ENCODE measurements around the gene CNOT9. TPM values are rescaled to one million over a fixed set of nuclear protein-coding genes. Genes with fewer than 3 reads are reported as not detected.

CNOT9 gene
- total RNA-seq, 2 experiments from 2014 or later = 135 to 138 TPM

GRCh38 chr2:218635719-218636118 is 67.1 kb downstream of the CNOT9 start:
- CTCF ChIA-PET = interaction anchor here (0.9 kb wide), 1 partner anchor 24 kb away, joined by 3 read pairs; the partner anchor contains the start of genes BCS1L and ZNF142
- POLR2A ChIA-PET = no interaction called here

GRCh38 chr2:218638372-218638771 is 69.7 kb downstream of the CNOT9 start:
- ChIA-PET POLR2A (no interaction called here), CTCF (no interaction called here)

GRCh38 chr2:218642121-218642656 is 73.5 kb downstream of the CNOT9 start:
- POLR2A ChIA-PET = no interaction called here
- CTCF ChIA-PET = interaction anchor here (1.3 kb wide), 1 partner anchor 210 kb away, joined by 3 read pairs; no protein-coding TSS in a partner anchor

GRCh38 chr2:218642786-218643185 is 74.1 kb downstream of the CNOT9 start:
- ChIA-PET POLR2A (no interaction called here), CTCF (interaction anchor here (1.3 kb wide), 1 partner anchor 209 kb away, joined by 3 read pairs; no protein-coding TSS in a partner anchor)

GRCh38 chr2:218643751-218644310 is 75.2 kb downstream of the CNOT9 start:
- ChIA-PET CTCF (no interaction called here), POLR2A (interaction anchor here (0.9 kb wide), 1 partner anchor 11 kb away, joined by 4 read pairs; no protein-coding TSS in a partner anchor)

- ChIA-PET POLR2A (interaction anchor here (0.9 kb wide), 1 partner anchor 11 kb away, joined by 4 read pairs; no protein-coding TSS in a partner anchor), CTCF (interaction anchor here (1.1 kb wide), 1 partner anchor 15 kb away, joined by 4 read pairs; the partner anchor contains the start of genes BCS1L and ZNF142)
Observed at GRCh38 chr2:218644721-218645120, 76.1 kb downstream of the CNOT9 start.

GRCh38 chr2:218645126-218645525 is 76.5 kb downstream of the CNOT9 start:
- CTCF ChIA-PET = interaction anchor here (1.1 kb wide), 1 partner anchor 14 kb away, joined by 4 read pairs; the partner anchor contains the start of genes BCS1L and ZNF142

More at GRCh38 chr2:218645126-218645525, 76.5 kb downstream of the CNOT9 start:
- POLR2A ChIA-PET = no interaction called here

Other genes with a start within 250 kb of the CNOT9 start
- gene CATIP, start 212.0 kb upstream of the CNOT9 start, total RNA-seq = not detected
- gene SLC11A1, start 186.6 kb upstream of the CNOT9 start, total RNA-seq = under 1 TPM; 0.13 to 0.15 TPM
- 100 to 1,000 TPM; 100 to 104 TPM for gene CTDSP1, start 169.0 kb upstream of the CNOT9 start, total RNA-seq
- gene VIL1, start 149.7 kb upstream of the CNOT9 start, total RNA-seq = not detected
- gene USP37, start 488 bp upstream of the CNOT9 start, total RNA-seq = 10 to 100 TPM; 30.7 to 33.2 TPM
- gene PLCD4, start 39.1 kb downstream of the CNOT9 start, total RNA-seq = under 1 TPM in 1 of 2 experiments, not detected in 1; 0.10 TPM
- gene ZNF142, start 90.8 kb downstream of the CNOT9 start, total RNA-seq = 10 to 100 TPM; 55.2 to 56.0 TPM
- gene BCS1L, start 90.8 kb downstream of the CNOT9 start, total RNA-seq = 100 to 1,000 TPM in 1 of 2 experiments, 10 to 100 TPM in 1; 98.5 to 100 TPM
- 10 to 100 TPM; 21.9 to 24.1 TPM for gene RNF25, start 103.2 kb downstream of the CNOT9 start, total RNA-seq
- gene STK36, start 103.2 kb downstream of the CNOT9 start, total RNA-seq = 10 to 100 TPM; 20.3 to 20.7 TPM
- gene TTLL4, start 142.0 kb downstream of the CNOT9 start, total RNA-seq = 10 to 100 TPM; 43.3 to 45.3 TPM
- gene CYP27A1, start 213.3 kb downstream of the CNOT9 start, total RNA-seq = not detected

Measured in activated CD8-positive, alpha-beta memory T cell treated with anti-CD3 and anti-CD28 coated beads for 36 hours (primary cell).